ENCODE measurements around the gene GPX4. TPM values are rescaled to one million over a fixed set of nuclear protein-coding genes. Genes with fewer than 3 reads are reported as not detected.

Gene GPX4
- total RNA-seq, 1 donor from 2014 or later, result 327 TPM

DNA sequence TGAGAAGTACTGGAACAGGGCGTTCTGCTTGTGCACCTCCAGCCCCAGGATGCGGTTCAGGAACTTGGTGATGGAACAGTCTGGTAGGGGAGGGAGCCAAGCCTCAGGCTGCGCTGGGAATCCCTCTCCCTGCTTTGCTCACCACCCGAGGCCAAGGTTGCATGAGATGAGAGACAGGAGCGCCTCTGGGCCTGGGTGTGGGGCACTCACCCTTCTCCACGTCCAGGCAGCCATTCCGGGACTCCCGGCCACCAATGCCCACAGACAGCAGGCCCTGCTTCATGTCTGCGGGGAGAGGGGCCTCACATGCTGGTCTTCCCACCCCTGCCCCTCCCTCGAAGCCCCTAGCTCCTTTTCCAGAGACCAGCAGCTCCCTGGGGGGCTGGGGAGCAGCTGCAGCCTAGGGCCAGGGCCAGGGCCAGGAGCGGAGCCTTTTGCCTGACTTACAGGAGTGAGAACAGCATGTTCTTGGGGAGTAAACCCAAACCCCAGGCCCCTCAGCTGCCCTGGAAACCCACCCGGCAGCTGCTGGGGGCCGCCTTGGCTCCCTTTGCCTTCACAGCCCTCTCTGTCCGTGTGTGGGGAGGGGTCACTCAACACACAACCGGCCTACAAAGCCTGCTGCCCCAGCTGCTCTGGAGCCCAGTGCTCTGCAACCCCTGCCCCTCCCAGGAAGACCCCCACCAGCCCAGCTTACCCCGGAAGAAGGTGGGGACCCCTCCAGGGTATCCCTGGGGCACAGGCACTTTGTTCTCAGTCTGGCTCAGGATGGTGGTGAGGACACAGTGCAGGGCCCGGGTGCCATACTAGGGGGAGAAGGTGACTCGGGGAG lies 7.2 kb downstream of the GPX4 start:
- Histone ChIP-seq H3K4me3 (no peak overlapping the region), H3K36me3 (peaks cover 78% of the 10 kb centered on the region), H3K4me1 (peaks cover 47% of the 10 kb centered on the region), H3K27me3 (ENCODE audit: low read depth) (no peaks in the 10 kb centered on the region), H3K9me3 (replicated peaks) (no peaks in the 10 kb centered on the region), H3K27ac (replicated peaks) (peak overlapping the region; percentile 55)
- TF ChIP-seq, protein P1, sequence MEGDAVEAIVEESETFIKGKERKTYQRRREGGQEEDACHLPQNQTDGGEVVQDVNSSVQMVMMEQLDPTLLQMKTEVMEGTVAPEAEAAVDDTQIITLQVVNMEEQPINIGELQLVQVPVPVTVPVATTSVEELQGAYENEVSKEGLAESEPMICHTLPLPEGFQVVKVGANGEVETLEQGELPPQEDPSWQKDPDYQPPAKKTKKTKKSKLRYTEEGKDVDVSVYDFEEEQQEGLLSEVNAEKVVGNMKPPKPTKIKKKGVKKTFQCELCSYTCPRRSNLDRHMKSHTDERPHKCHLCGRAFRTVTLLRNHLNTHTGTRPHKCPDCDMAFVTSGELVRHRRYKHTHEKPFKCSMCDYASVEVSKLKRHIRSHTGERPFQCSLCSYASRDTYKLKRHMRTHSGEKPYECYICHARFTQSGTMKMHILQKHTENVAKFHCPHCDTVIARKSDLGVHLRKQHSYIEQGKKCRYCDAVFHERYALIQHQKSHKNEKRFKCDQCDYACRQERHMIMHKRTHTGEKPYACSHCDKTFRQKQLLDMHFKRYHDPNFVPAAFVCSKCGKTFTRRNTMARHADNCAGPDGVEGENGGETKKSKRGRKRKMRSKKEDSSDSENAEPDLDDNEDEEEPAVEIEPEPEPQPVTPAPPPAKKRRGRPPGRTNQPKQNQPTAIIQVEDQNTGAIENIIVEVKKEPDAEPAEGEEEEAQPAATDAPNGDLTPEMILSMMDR (IDR thresholded peaks at IDR 0.05; ENCODE audit: borderline replicate concordance), result no peak
- no peak for DNase-seq
- intact Hi-C loops (cut with micrococcal nuclease), result no loop called here

DNA sequence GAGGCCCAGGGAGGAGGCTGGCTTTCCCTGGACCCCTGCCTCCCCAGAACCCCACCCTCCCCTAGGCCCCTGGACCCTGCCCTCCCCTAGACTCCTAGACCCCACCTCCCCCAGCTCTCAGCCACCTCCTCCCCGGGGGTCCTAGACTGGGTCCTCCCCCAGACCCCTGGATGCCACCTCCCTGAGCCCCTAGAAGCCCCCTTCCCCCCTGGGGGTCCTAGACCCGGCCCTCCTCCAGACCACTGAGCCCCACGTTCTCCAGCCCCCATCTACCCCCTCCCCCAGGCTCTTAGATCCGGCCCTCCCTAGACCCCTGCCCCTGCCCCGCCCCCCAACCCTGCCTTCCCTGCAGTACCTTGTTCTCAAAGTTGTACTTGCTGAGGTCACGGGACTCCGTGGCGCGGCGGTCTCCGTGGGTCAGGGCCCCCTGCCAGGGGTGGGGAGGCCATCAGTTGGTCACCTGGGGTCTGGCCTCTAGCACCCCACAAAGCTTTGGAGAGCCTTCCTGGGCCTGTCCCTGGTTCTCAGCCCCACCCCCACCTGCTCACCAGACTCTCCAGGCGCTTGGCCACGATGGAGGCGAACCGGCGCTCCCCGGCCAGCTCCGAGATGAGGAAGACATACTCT lies 8.0 kb downstream of the GPX4 start:
- TF ChIP-seq, protein P1 (IDR thresholded peaks at IDR 0.05; ENCODE audit: borderline replicate concordance), result no peak
- no peaks in the 10 kb centered on the region for H3K27me3 ChIP-seq (ENCODE audit: low read depth)
- H3K9me3 ChIP-seq (replicated peaks), result no peaks in the 10 kb centered on the region
- intact Hi-C loops (cut with micrococcal nuclease), result no loop called here
- DNase-seq, result no peak
- peak overlapping the region; percentile 80 for H3K27ac ChIP-seq (replicated peaks)
- H3K4me1 ChIP-seq, result peaks cover 40% of the 10 kb centered on the region
- peak overlapping the region; percentile 3 for H3K4me3 ChIP-seq
- peaks cover 77% of the 10 kb centered on the region for H3K36me3 ChIP-seq

- H3K9me3 ChIP-seq (replicated peaks), result no peaks in the 10 kb centered on the region
- TF ChIP-seq, protein P1 (IDR thresholded peaks at IDR 0.05; ENCODE audit: borderline replicate concordance), result no peak
- H3K27ac ChIP-seq (replicated peaks), result peak overlapping the region; percentile 80
- H3K27me3 ChIP-seq (ENCODE audit: low read depth), result no peaks in the 10 kb centered on the region
- H3K4me1 ChIP-seq, result peaks cover 33% of the 10 kb centered on the region
- peaks cover 77% of the 10 kb centered on the region for H3K36me3 ChIP-seq
- DNase-seq, result no peak
- intact Hi-C loops (cut with micrococcal nuclease), result no loop called here
- peak overlapping the region; percentile 3 for H3K4me3 ChIP-seq
Measured at GRCh38 chr19:1112268-1113029, 8.7 kb downstream of the GPX4 start.

DNA sequence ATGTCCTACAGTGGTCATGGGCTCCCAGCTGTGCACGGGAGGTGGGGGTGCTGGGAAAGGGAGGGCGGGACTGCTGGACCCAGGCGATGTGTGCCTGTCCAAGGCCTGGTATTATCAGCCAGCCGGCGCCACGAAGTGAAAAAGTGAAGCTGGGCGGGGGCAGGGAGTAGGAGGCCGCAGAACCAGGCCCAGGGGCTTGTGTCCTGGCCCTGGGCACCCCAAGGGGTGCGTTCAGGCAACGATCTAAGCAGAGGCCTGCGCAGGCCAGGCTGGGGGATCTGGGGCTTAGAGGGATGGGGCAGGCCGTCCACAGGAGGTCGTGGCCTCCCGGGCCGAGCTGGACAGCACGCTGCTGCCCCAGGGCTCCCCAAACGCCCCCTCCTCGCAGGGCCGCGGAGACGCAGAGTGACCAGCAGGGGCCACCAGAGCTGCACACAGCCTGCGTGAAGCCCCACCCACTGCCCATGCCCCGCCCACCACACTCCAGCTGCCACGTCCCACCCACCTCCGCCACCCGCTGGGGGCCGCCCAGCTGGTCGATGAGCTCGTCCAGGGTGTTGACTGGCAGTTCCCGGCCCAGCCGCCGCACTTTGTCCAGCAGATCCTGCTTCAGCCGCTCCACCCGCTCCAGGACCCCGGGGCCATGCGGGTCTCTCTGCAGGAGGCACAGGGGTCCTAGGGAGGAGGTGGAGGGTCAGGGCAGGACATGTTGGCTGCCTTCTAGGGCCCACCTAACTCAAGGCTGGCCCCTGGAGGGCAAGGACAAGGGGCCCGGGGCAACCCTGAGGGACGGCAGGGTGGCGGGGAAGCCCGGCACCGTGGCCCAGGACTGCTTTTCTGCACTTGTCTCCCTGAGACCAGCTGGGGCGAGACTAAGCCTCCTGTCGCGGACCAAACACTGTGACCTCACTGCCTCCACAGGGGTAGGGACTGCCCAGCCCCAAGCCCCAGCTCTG lies 9.5 kb downstream of the GPX4 start:
- Histone ChIP-seq H3K4me3 (peak overlapping the region; percentile 43), H3K4me1 (peaks cover 29% of the 10 kb centered on the region), H3K27ac (replicated peaks) (peak overlapping the region; percentile 80), H3K36me3 (peaks cover 77% of the 10 kb centered on the region), H3K9me3 (replicated peaks) (no peaks in the 10 kb centered on the region), H3K27me3 (ENCODE audit: low read depth) (no peaks in the 10 kb centered on the region)
- DNase-seq, result peak; percentile 97
- TF ChIP-seq, protein P1 (IDR thresholded peaks at IDR 0.05; ENCODE audit: borderline replicate concordance), result peak; percentile 99
- intact Hi-C loops (cut with micrococcal nuclease), result no loop called here
